ENCODE data around the gene CD163L1.
"Not testable (repeated sequence)": the region's sequence is repeated elsewhere in the genome, so short reads cannot be mapped to it uniquely, and the experiment has no call there.

Gene CD163L1

DNA sequence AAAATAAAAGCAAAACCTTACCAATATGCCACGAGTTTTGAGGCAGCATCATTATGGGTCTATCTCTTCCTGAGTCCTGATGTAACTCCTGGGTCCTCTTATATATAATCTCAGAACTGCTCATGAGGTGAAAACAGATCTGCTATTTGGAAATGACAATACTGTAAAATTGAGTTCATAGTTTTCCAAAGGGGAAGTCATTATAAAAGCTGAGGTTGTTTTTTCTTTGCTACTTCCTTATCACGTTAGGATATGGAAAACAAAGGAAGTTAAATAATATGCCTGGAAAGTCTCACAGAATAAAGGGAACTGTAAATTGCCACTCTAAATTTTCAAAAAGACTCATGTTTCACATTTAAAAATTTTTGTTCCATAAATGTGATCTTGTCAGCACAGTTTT is at the start of gene CD163L1:
Gene CD163L1 (minus strand): TSS at position 78 of the 400 bp plus-strand sequence. CDS start 26 bp downstream, at position 52.
- DNase-seq = no peak

DNA sequence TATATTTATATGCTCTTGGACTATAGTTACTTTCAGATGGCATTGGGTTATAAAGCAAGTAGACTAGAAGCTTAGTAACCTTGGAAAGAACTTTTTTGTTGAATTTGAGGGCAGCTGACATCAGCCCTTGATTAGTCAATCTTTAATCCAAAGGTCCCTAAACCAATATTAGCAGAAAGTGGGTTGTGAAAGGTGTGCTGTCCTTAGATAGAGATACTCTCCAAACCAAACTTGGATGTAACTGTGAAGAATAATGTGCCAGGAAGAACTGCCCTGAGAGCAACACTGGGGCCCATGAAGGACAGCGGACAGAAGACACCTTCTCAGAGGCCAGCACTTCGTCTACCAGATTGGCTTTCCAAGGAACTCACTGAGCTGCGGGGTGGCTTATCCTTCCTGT is 49.1 kb upstream of the CD163L1 start:
- DNase-seq = no peak

DNA sequence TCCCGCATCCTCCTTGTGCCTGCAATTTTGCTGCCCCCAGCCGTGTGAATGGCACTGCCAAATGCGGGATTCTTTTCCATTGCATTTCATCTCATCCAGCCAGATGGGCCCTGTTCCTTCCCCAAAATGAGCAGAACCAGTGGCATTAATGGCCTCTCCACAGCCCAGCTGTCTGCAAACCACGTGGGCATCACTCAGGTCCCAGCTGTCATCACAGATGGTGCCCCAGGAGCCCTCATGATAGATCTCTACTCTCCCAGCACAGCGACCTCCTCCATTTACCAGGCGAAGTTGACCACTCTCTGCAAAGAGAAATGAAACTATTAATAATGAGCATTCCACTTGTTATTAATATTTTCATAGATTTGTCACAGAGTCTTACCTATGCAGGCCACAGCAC is 42.6 kb upstream of the CD163L1 start:
- no peak for DNase-seq

DNA sequence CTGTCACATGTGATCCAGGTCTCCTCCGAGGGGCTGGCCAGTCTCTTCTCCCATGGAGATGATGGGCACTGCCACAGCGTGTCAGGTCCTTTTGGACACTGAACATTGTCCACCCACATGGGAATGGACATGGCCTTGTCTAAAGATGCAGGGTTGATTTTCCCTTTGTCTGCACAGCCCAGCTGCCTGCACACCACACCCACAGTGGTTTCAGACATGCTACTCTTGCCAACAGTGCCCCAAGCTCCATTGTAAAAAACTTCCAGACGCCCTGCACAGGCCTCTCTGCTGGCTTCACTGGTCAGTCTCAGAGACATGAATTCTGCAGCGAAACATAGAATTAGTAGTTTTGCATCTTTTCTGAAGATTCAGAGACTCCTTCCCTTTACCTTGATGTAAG is 41.1 kb upstream of the CD163L1 start:
- DNase-seq = no peak

DNA sequence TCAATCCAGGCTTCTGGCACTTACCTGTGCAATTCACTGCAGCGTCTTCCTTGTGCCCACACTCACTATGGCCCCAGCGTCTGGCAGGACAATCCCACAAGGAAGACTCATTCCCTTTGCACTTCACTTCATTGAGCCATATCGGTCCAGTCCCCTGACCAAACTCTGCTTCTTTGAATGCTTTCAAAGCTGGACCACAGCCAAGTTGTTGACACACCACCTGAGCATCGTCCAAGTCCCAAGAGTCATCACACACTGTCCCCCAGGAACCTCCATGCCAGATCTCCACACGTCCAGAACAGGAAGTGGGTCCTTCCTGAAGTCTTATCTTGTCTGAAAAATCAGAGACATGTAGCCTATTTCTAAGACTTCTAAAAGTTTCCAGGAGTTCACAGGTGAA is 39.4 kb upstream of the CD163L1 start:
- no peak for DNase-seq

DNA sequence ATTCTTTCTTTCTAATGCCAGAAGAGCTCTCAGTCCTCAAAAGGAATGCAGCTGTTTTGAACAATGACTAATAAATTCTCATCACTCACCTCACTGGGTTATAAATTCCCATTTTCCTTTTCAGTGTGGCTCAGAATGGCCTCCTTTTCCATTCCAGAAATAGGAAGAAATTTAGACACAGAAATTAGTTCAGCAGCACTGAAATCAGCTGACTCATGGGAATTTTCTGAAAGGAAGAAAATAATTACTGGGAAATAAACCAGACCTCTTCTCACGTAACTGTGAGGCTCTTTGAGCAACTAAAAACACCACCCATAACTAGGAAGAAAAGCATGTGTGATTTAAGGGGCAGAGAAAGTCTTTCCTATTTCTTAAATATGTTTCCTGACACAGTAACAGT is 35.8 kb upstream of the CD163L1 start:
- DNase-seq = no peak

DNA sequence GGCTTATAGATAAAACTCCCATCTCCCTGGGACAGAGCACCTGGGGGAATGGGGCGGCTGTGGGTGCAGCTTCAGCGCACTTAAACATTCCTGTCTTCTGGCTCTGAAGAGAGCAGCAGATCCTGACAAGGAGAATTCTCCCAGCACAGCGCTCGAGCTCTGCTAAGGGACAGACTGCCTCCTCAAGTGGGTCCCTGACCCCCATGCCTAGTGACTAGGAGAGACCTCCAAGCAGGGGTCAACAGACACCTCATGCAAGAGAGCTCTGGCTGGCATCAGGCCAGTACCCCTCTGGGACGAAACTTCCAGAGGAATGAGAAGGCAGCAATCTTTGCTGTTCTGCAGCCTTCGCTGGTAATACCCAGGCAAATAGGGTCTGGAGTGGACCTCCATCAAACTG is 28.1 kb upstream of the CD163L1 start:
- DNase-seq = no peak

DNA sequence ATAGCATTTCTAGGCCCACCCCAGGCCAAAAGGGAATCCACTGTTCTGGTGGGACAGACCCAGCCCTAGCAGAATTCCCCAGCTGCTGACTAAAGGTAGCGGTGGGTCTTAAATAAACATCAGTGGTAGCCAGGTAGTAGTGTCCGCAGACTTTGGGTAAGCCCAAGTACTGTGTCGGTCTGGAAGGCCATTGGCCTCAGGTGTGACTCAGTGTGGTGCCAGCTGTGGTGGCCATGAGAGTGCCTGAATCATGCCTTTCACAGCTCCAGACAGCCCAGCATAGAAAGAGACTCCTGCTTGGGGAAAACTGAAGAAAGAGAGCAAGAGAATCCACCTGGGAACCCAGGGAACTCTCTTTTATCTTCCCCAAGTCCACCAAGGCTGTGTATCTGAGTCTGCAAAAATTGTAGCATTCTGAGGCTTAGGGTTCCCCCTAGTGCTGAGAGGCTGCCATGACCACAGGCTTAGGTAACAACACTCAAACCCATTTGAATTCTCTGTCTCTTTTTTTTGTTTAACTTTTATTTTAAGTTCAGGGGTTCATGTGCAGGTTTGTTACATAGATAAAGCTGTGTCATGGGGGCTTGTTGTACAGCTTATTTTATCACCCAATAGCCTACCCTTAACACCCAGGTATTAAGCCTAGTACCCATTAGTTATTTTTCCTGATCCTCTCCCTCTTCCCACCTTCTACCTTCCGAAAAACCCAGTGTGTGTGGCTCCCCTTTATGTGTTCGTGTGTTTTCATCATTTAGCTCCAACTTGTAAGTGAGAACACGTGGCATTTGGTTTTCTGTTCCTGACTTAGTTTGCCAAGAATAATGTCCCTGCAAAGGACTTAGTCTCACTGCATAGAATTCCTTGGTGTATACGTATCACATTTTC is 16.7 kb upstream of the CD163L1 start:
- DNase-seq = peak; percentile 24

DNA sequence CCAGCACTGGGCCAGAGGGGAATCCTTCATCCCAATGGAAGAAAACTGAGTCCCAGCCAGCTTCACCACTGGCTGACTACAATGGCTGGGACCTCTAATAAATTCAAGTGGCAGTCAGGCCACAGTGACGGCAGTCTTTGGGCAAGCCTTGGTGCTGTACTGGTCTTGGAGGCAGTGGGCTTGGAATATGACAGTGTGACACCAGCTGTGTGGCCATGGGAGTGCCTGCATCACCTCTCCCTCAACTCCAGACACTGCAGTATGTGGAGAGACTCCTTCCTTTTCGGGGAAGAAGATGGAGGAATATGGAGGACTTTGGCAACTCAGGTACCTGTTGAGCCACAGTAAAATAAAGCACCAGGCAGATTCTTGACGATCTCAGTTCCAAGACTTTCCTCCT is 16.0 kb upstream of the CD163L1 start:
- DNase-seq = no peak

DNA sequence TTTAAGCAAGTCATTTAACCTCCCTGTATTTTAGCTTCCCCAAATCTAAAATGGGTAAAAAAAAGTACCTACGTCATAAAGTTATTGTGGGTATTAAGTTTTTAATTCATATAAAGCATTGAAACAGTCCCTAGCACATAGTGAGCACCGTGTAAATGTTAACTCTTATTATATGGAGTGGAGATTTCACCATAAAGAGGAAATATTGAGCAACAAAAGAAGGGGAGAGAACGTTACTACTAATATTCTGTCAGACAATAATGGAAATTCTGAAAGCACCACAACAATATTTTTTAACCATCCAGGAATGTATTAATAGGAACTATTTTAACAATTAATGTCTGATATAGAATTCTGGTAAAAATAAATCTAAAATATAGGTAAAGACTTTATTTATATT is 7.8 kb upstream of the CD163L1 start:
- no peak for DNase-seq

DNA sequence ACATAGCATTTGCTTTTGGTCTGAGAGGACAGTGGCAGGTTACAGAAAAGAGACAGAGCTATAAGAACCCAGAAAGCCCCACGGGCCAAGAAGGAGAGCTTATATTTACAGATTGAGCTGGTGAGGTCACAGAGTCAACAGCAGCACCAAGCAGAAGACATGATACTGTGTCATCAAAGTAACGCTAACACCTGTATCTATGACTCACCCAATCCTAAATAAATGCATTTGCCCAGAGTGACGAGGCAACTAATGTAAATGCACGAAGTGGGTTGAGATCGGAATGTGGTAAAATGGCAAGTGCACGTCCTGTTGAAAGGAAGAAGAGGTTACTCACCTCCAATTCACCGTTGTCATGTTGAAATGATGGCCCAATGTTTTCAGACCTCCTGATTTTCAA is 6.7 kb upstream of the CD163L1 start:
- DNase-seq = no peak

DNA sequence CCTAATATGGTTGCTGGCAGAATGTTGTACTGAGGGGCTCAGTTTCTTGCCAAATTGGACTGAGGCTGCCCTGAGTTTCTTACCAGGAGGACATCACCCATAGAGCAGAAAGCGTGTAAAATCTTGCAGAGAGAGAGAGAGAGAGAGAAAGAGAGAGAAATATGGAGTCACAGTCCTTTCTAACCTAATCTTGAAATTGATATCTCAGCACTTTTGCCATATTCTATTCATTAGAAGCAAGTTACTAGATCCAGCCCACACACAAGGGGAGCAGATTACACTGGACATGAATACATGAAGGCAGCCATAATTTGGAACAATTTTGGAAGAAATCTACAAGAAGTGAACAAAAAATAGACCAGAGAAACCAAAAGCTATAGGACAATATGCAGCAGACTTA is 4.1 kb upstream of the CD163L1 start:
- DNase-seq = no peak

DNA sequence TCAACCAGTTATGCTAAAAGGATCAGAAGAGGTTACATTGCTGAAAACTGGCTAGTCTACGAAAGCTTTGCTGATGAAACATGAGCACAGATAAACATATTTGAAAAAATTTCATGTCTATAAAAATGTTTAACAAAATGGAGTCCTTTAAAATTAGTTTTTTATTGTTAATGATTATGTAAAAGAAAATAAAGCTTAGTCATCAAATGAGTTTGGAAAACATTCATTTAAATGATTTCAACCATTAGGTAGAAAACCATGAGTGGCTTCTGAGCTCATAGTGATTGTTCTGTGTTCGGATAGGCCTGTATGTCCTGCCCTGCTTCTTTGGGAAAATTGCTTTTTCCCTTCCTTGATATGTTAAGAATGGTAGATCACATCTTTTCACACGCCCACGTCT is 584 bp upstream of the CD163L1 start:
- no peak for DNase-seq

DNA sequence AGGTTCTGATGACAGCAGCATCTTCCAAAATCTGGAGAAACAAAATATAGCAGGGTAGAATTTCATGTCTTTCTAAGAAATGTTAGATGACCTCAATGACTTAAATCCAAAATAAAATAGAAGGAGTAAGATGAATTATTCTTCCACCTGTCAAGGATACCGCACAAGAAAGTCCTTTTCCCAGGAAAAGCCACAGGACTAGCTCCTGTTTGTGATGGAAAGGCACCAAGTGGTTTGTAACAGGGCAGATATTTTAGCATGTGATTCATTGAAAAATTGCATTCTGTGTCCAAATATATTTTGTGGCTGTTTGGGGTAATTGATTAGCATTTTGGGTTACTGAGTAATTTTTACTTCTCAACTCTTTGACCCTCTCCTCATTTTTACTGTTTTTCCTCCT is 2.7 kb downstream of the CD163L1 start:
- no peak for DNase-seq

DNA sequence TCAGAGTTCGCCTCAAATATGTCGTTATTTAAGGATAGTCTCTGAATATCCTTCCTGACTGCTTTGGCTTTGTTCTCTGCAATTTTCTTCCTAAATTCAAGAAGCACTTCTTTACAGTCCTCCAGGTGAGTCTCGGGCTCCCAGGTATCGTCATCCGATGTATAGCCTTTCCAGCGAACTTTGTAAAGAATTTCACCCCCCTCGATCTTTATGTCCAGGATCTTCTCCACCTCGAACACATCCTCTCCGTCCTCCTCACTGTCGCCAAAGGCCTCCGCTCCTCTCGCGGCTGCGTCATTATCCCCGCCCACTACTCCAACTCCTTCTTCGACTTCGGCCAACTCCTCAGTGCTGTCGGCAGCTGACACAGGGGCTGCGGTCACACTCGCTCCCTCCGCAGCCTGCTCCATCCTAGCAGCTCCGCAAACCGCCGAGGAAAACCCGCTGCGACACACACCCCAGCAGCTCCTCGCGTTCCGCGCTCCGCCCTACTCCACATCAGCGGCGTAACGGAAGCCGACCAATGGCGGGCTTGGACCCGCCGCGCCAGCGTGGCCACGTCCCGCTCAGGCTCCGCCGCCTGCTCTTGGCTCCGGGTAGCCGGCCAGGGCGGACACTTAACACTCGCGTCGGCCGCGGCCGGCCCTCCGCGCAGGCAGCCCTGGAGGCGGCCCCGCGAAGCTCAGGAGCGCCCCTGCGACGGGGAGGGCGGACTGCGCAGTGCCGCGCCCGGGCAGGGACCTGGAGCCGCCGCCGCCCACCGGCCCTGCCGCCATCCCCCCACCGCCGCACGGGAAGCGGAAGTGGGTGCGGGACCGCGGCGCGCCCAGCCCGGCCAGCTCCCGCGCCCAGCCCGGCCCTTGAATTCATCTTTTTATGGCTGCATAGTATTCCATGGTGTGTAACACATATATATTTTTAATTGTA is 4.1 kb downstream of the CD163L1 start:
- DNase-seq = peak; percentile 32

DNA sequence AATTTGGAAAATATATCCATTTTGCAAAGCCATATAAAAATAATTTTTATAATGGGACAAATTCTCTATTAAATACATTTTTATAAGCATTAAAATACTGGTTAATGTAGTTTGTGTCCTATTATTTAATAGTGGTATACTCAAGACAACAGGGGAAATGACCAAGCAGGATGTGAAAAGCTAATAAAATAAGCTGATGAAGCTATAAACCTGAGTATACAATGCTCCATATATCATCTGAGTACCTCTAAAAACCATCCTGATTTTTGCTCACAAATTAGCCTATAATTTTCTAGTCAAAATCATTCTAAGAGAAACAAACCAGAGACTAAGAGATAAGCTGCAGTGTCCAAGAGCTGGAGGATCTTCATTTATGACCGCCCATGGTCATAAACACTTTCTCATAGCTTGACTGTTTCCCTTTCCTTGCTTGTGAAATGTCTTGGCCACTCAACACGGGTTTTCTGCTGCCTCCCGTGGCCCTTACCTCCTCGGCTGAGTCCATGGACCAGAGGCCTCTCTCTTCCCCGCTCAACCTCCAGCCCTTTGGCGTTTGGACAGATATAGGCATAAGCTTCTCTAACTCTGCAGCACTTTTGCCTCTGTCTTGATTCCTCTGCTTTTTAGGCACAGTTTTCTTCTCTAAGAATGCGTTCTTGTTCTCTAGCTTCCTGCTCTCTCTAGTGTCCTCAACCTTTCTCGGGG is 5.5 kb downstream of the CD163L1 start:
- not testable (repeated sequence) for DNase-seq

DNA sequence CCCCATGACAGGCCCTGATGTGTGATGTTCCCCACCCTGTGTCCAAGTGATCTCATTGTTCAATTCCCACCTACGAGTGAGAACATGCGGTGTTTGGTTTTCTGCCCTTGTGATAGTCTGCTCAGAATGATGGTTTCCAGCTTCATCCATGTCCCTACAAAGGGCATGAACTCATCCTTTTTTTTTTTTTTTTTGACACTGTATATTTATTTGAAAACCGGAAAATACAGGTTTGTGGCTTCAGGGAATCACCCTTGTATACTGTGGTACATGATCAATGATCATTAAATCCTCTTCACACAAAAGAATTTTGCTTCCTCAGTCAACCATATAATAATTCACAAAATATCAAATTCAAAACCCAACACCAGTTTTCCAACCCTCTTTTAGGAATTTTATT is 6.5 kb downstream of the CD163L1 start:
- not testable (repeated sequence) for DNase-seq

DNA sequence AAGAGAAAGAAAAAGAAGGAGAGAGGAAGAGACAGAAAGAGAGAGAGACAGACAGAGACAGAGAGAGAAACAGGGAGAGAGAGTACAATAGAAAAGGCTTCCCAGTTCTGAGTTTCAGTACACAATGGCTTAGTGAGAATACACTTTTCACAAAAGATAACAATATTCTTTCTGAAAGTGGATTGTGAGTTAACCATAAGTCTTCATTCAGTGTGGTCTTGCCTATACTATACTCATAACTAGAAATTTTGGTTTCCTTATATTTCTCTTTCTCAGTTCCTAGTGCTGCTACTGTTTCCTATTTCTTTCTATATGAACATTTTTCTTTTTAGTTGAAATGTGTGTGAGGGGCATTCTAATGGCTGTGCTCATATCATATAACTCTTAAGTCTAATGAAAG is 9.3 kb downstream of the CD163L1 start:
- DNase-seq = no peak

DNA sequence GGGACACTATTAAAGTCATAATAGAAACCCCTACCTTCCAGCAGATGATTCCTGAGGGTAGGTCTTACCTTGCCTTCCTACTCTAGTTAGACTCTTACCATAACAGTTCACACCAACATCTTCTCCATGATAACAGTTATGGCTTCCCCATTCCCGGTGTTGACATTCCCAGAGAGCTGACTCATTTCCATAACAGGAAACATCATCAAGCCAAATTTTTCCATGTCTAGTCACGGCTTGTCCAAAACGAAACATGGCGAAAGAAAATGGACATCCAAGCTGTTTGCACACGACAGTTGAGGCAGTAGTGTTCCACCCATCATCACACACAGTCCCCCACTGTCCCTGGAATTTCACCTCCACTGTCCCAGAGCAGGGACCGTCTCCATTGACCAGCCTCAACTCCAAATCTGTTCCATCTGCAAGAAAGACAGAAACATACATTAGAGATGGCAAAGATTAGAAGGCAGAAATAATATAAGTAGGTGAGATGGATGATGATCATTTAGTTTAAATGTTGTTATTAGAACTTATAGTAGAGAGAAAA is 10.6 kb downstream of the CD163L1 start:
- DNase-seq = no peak

DNA sequence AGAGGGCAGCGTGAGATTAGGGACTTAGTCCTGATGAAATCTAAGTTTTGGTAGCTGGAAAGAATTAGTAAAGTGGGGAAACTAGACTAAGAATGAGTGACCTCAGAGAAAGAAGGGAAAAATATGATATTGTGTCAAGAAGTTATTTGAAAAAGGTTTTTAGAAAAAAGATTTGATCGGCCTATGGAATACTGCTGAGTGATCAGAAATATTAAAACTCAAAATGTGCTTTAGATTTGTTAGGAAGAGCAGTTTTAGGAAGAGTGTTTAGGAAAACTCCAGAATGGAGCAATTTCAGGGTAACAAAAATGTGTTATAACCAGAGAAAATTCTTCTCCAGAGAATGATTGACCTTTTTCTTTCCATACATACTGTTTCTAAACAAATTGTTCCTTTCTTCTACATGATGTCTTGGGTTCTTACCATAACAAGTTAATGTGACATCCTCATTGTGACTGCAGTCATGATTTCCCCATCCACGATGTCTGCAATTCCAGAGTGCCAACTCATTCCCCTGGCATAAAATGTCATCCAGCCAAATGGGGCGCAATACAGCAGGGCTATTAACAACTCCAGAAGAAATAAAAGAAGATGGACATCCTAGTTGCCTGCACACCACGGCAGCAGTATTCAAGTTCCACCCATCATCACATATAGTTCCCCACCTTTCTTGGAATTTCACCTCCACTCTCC is 11.8 kb downstream of the CD163L1 start:
- DNase-seq = no peak

DNA sequence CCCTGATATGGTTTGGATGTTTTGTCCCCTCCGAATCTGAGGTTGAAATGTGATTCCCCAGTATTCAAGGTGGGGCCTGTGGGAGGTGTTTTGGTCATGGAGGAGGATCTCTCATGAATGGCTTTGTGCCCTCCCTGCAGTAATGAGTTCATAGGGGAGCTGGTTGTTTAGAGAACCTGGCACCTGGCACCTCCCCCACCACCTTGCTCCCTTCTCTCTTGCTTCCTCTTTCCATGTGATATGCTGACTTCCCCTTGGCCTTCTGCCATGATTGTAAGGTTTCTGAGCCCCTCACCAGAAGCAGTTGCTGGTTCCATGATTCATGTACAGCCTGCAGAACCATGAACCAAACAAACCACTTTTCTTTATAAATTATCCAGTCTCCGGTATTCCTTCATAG is 32.6 kb downstream of the CD163L1 start:
- DNase-seq = no peak

DNA sequence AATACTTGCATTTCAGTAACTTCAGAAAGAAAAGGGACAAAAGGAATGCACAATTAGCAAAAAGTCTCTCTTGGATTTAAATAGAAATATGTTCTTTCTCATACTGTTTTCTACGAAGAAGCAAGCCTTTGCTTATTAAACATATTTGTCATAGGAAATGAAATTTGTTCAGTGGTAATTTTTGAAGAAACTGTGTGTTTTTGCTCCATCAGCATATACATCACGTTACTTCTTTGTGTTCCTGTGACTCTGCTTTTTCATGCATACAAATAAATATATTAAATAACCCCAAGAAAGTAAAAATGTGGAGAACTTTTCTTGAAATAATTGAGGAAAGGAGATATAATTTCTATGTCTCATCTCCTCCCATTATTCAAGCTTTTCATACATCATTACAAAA is 39.7 kb downstream of the CD163L1 start:
- DNase-seq = no peak

Data from CD4-positive, alpha-beta T cell treated with Interleukin-21 for 1 hour (primary cell).